Stomach (tissue), 4 donors: Measurements from ENCODE around the gene ICAM3.

Source experiments
- EP300 ChIP-seq: sonication (generic); formaldehyde crosslinking; IDR thresholded peaks from one replicate; pipeline ENCODE4 v1.6.1; 2017; ENCODE audit warnings: antibody characterized with exemption
- POLR2AphosphoS5 ChIP-seq, 3 donors: sonication (generic); formaldehyde crosslinking; IDR thresholded peaks; one replicate each; pipeline ENCODE4 v1.6.1; 2016; ENCODE audit warnings: antibody characterized with exemption in 3 of 3

- TF ChIP-seq EP300 (no peak), POLR2AphosphoS5 (IDR thresholded peaks at IDR 0.05) (no peak)
These were observed at the start of gene ICAM3 for GRCh38 chr19:10339380-10339960.
